Measurements from ENCODE around the gene MAPKAP1. TPM values are rescaled to one million over a fixed set of nuclear protein-coding genes. Genes with fewer than 3 reads are reported as not detected.
A peak's percentile ranks its signal among the peaks of the same experiment; 100 is the strongest.

MAPKAP1 gene
- total RNA-seq, 4 donors from 2014 or later = 57.6 to 70.2 (median 68.7) TPM

GRCh38 chr9:125493384-125493783 lies 213.6 kb downstream of the MAPKAP1 start:
- no peak overlapping the region for H3K27ac ChIP-seq
- H3K4me3 ChIP-seq = no peak overlapping the region
- WGBS = 92% methylated on average over 5 of the region's 5 CpGs
- TF ChIP-seq POLR2A (IDR thresholded peaks at IDR 0.05) (no peak), POLR2AphosphoS5 (IDR thresholded peaks at IDR 0.05) (no peak), EP300 (IDR thresholded peaks at IDR 0.05) (no peak), CTCF (IDR thresholded peaks at IDR 0.05) (no peak)
- no peak for DNase-seq (ENCODE audit: low spot score in 2 of 2)
- H3K4me1 ChIP-seq = no peaks in the 10 kb centered on the region
- no peaks in the 10 kb centered on the region for H3K9me3 ChIP-seq
- H3K36me3 ChIP-seq = no peaks in the 10 kb centered on the region
- no peaks in the 10 kb centered on the region for H3K27me3 ChIP-seq

- Histone ChIP-seq H3K4me1 (no peaks in the 10 kb centered on the region), H3K27me3 (no peaks in the 10 kb centered on the region), H3K36me3 (no peaks in the 10 kb centered on the region), H3K9me3 (no peaks in the 10 kb centered on the region), H3K4me3 (no peak overlapping the region), H3K27ac (no peak overlapping the region)
- DNase-seq (ENCODE audit: low spot score in 2 of 2) = no peak
- TF ChIP-seq POLR2AphosphoS5 (IDR thresholded peaks at IDR 0.05) = no peak
- TF ChIP-seq EP300 (IDR thresholded peaks at IDR 0.05) = no peak
- no peak for TF ChIP-seq POLR2A (IDR thresholded peaks at IDR 0.05)
- no peak for TF ChIP-seq CTCF (IDR thresholded peaks at IDR 0.05)
- 80% methylated on average over 2 of the region's 2 CpGs for WGBS
Observed at GRCh38 chr9:125492719-125493118, 214.3 kb downstream of the MAPKAP1 start.

GRCh38 chr9:125487842-125488241 lies 219.2 kb downstream of the MAPKAP1 start:
- Histone ChIP-seq H3K4me3 (no peak overlapping the region), H3K9me3 (no peaks in the 10 kb centered on the region), H3K27me3 (no peaks in the 10 kb centered on the region), H3K36me3 (peaks cover 10% of the 10 kb centered on the region), H3K4me1 (no peaks in the 10 kb centered on the region), H3K27ac (no peak overlapping the region)
- no peak for TF ChIP-seq POLR2AphosphoS5 (IDR thresholded peaks at IDR 0.05)
- TF ChIP-seq POLR2A (IDR thresholded peaks at IDR 0.05) = no peak
- no peak for TF ChIP-seq CTCF (IDR thresholded peaks at IDR 0.05)
- no peak for TF ChIP-seq EP300 (IDR thresholded peaks at IDR 0.05)
- no peak for DNase-seq (ENCODE audit: low spot score in 2 of 2)
- 97% methylated on average over 2 of the region's 2 CpGs for WGBS

GRCh38 chr9:125486576-125486975 lies 220.4 kb downstream of the MAPKAP1 start:
- Histone ChIP-seq H3K36me3 (peaks cover 13% of the 10 kb centered on the region), H3K4me1 (no peaks in the 10 kb centered on the region), H3K27ac (peak overlapping the region; percentile 39), H3K4me3 (no peak overlapping the region), H3K9me3 (no peaks in the 10 kb centered on the region), H3K27me3 (no peaks in the 10 kb centered on the region)
- DNase-seq (ENCODE audit: low spot score in 2 of 2) = peak in 1 of 2 donors; percentile 84
- 72% methylated on average over 5 of the region's 5 CpGs for WGBS
- TF ChIP-seq EP300 (IDR thresholded peaks at IDR 0.05) (no peak), POLR2AphosphoS5 (IDR thresholded peaks at IDR 0.05) (no peak), CTCF (IDR thresholded peaks at IDR 0.05) (no peak), POLR2A (IDR thresholded peaks at IDR 0.05) (no peak)

GRCh38 chr9:125486152-125486508 lies 220.9 kb downstream of the MAPKAP1 start:
- TF ChIP-seq POLR2AphosphoS5 (IDR thresholded peaks at IDR 0.05) (no peak), POLR2A (IDR thresholded peaks at IDR 0.05) (no peak), CTCF (IDR thresholded peaks at IDR 0.05) (no peak), EP300 (IDR thresholded peaks at IDR 0.05) (no peak)
- Histone ChIP-seq H3K27me3 (no peaks in the 10 kb centered on the region), H3K36me3 (peaks cover 17% of the 10 kb centered on the region), H3K27ac (peak overlapping the region; percentile 61), H3K4me1 (no peaks in the 10 kb centered on the region), H3K9me3 (no peaks in the 10 kb centered on the region), H3K4me3 (no peak overlapping the region)
- 82% methylated on average over 3 of the region's 3 CpGs for WGBS
- no peak for DNase-seq (ENCODE audit: low spot score in 2 of 2)

Measured in suprapubic skin (tissue), 4 donors.